Stomach (tissue), 4 donors: ENCODE results near the gene PLN.

Experiments
- CTCF ChIP-seq, 7 experiments: fragments of 450-650 bp in 4 of 7; fragments of 200-600 bp in 3 of 7; sonication (generic) in 3 of 7; IDR thresholded peaks; one replicate each; pipeline ENCODE4 v1.5.1; 2016 to 2019; ENCODE audit warnings: antibody characterized with exemption in 7 of 7, control low read depth in 2 of 7, mild to moderate bottlenecking in 1 of 7
- POLR2A ChIP-seq, 4 donors: fragments of 450-650 bp; IDR thresholded peaks; one replicate each; pipeline ENCODE4 v1.6.1; 2016; ENCODE audit warnings: antibody characterized with exemption in 4 of 4, control low read depth in 2 of 4, mild to moderate bottlenecking in 1 of 4, moderate library complexity in 1 of 4

- TF ChIP-seq CTCF (IDR thresholded peaks at IDR 0.05) (no peak), POLR2A (IDR thresholded peaks at IDR 0.05) (no peak)
Measured at GRCh38 chr6:118588626-118589025, 40.5 kb downstream of the PLN start.
